ES-I3 (cell line): ENCODE measurements around the gene CD2BP2.

ENCODE experiments used
- H3K36me3 ChIP-seq: 2 replicates; pipeline ENCODE4 v1.6.1; 2013; ENCODE audit warnings: mild to moderate bottlenecking, low read length, control low read depth, moderate library complexity; ENCODE audit not compliant: insufficient read depth
- H3K4me1 ChIP-seq: 2 replicates; pipeline ENCODE4 v1.6.1; 2013; ENCODE audit warnings: mild to moderate bottlenecking, control low read depth, low read length; ENCODE audit not compliant: insufficient read depth
- H3K9ac ChIP-seq: 2 replicates; pipeline ENCODE4 v1.6.1; 2013; ENCODE audit warnings: low read depth, mild to moderate bottlenecking, low read length, moderate library complexity
- H3K9me3 ChIP-seq: 2 replicates; pipeline ENCODE4 v1.6.1; 2013; ENCODE audit warnings: mild to moderate bottlenecking, low read length, moderate library complexity; ENCODE audit not compliant: control insufficient read depth, insufficient read depth

The CD2BP2 gene

DNA sequence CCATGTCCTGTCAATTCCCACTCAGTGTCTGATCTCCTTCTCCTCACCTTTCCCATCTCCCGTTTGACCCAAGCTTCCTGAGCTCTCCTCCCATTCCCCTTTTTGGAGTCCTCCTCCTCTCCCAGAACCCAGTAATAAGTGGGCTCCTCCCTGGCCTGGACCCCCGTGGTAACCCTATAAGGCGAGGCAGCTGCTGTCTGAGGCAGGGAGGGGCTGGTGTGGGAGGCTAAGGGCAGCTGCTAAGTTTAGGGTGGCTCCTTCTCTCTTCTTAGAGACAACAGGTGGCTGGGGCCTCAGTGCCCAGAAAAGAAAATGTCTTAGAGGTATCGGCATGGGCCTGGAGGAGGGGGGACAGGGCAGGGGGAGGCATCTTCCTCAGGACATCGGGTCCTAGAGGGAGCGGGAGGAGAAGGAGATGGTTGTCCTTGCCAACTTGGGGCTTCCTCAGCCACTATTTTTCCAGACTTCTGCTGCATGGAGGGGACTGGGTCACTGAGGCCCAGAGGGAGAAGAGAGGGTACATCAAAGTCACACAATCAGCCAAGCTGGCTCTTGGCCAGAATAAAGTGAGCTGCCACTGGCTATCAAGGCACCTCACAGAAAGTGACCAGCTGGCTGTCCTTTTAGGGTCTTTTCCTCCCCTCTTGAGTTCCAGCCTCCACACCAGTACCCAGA lies 17.1 kb upstream of the CD2BP2 start:
- peaks cover 8% of the 10 kb centered on the region; the same call in 1 of the 2 replicates for H3K4me1 ChIP-seq
- H3K9ac ChIP-seq, result no peak overlapping the region

DNA sequence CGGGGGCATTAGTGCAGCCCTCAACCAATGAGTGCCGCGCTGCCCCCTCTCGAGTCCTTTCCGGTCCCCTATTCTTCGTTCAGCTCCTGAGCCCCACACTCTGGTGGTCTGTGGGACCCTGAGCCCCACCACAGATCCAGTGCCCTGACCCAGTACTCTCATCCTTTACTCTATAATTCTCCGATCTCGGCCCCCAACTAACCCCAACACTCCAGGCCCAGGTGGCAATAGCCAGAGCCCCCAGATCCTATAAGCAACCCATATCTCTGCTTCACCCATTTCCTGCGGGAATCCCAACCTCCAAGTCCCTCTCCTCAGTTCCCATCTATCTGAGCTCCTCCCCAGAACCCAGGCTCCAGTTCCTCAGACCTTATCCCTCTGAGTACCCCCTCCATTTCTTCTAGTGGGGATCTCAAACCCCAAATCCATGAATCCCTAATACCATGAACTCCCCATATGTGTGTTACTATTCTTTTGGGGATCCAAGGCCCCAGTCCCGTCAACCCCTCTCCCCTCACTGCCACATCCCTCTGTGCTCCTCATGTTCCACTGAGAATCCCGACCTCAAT lies 16.2 kb upstream of the CD2BP2 start:
- H3K36me3 ChIP-seq, result no peaks in the 10 kb centered on the region; the same call in 1 of the 2 replicates
- peak overlapping the region; percentile 42 for H3K9ac ChIP-seq
- peaks cover 8% of the 10 kb centered on the region; the same call in 1 of the 2 replicates for H3K4me1 ChIP-seq
- H3K9me3 ChIP-seq, result no peaks in the 10 kb centered on the region

More for the DNA sequence above, 17.1 kb upstream of the CD2BP2 start:
- H3K9me3 ChIP-seq, result no peaks in the 10 kb centered on the region
- H3K36me3 ChIP-seq, result no peaks in the 10 kb centered on the region

DNA sequence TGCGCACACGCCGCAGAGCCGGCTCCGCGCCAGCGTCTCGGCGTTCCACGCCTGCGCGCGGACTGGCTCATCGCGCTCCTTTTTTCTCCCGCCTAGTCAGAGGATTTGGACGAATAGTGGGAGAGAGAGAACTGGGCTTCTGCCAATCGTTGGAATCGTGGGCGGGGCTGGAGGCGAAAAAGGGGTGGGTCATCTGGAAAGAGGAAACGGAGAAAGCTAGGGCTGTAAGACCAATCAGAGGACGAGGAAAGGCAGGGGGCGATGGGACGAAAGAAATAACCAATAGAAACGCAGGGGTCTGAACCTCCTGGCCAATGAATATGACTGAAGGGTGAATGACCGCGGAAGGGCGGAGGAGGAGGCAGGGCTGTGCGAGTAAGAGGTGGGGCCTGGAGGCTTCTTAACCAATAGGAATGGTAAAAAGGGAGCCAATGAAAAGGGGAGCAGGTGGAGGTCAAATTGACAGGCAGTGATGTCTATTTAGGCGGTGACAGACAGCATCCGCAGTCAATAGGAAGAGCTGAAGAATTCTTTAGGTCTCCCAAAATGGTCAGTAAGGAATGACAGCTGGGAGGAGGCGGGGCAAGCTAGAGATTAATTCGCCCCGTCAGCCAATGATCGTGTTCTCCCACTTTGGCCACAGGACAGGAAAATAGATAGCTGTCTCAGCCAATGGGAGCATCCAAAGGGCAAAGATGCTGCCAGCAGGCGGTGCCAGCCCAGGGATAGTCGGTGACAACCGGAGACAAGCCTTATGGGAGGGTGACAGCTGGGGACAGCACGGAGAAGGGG lies 15.5 kb upstream of the CD2BP2 start, which contains the start of gene TBC1D10B:
Gene TBC1D10B, minus strand, starts transcription at position 39 of the 792 bp plus-strand sequence. CDS start 311 bp downstream, outside the sequence.
- Histone ChIP-seq H3K36me3 (no peaks in the 10 kb centered on the region; the same call in 1 of the 2 replicates), H3K9ac (peak within 1 kb of the TSS; percentile 58; the same call in 1 of the 2 replicates), H3K9me3 (no peaks in the 10 kb centered on the region), H3K4me1 (peaks cover 8% of the 10 kb centered on the region; the same call in 1 of the 2 replicates)

DNA sequence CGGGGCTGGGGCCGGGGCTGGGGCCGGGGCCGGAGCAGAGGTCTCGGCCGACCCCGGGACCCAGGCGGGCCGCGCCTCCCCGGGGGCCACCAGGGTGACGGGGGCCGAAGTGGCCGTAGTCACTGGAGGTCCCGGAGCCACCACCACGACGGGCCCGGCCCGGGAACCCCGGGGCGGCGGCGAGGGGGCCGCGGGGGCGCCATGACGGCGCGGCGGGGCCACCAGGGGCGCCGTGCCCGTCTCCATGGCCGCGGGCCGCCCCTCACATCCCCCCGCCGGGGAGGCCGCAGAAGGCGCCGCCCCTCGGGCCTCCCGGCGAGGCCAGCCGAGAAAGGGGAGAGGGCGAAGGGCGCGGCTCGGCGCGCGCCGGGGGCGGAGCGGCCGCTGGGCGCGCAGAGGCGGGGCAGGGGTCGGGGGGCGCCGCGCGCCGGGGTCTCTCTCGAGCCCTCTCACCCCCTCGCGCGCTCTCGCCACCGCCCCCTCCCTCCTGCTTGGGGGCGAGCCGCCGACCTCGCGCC lies 14.9 kb upstream of the CD2BP2 start:
- Histone ChIP-seq H3K9ac (peak overlapping the region; percentile 58; the same call in 1 of the 2 replicates), H3K4me1 (peaks cover 8% of the 10 kb centered on the region; the same call in 1 of the 2 replicates), H3K36me3 (no peaks in the 10 kb centered on the region; the same call in 1 of the 2 replicates), H3K9me3 (no peaks in the 10 kb centered on the region)

DNA sequence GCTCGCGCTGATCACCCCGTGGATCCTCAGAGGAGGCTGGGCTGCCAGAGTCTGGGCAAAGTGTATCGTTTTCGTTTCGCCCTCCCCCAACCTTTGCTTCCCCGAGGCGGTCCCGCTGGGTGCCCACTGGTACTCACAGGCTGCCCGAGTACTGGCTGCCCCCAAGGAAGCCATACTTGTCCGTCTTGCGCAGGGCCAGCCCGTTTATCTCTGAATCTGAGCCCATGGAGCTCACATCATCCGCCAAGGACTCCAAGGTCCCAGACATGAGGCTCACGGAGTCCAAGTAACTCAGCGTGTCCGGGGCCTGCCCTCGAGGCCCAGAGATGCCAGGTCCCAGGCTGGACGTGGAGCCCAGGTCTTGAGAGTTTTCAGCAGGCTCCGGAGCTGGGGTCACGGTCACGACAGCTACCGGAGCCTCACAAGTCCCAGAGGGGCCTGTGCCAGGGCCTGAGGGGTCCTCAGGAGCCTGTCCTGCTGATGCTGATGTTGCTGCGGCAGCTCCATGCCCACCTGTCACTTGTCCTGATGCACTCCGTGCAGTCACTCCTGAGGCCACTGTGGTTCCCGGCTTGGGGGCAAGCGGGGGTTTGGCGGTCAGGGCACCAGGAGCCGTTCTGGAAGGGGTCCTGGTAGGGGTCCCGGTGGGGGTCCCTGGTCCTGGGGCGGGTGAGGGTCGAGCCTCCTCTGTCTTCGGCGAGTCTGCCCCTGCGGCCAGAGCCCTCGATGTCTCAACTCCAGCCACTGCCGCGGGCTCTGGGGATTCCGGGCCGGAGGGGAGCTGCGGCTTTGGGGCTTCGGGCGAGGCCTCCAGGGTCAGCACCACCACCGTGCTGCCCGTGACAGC lies 14.2 kb upstream of the CD2BP2 start:
- Histone ChIP-seq H3K36me3 (no peaks in the 10 kb centered on the region; the same call in 1 of the 2 replicates), H3K9me3 (no peaks in the 10 kb centered on the region), H3K9ac (peak overlapping the region; percentile 58), H3K4me1 (peaks cover 8% of the 10 kb centered on the region; the same call in 1 of the 2 replicates)

DNA sequence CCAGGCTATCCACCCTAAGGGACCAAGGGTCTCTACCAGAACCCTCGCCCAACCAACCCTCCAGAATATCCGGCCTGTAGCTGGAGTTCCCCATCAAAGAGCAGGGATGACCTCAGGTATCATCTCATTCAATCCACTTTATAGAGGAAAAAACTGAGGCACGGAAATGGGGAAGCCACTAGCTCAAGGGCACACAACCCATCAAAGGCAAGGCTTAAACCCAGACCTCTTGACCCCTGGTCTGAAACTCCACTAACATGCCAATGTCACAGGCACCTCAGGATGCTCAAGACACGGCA lies 13.6 kb upstream of the CD2BP2 start:
- Histone ChIP-seq H3K4me1 (peaks cover 8% of the 10 kb centered on the region; the same call in 1 of the 2 replicates), H3K9me3 (no peaks in the 10 kb centered on the region), H3K9ac (peak overlapping the region; percentile 58), H3K36me3 (no peaks in the 10 kb centered on the region; the same call in 1 of the 2 replicates)

DNA sequence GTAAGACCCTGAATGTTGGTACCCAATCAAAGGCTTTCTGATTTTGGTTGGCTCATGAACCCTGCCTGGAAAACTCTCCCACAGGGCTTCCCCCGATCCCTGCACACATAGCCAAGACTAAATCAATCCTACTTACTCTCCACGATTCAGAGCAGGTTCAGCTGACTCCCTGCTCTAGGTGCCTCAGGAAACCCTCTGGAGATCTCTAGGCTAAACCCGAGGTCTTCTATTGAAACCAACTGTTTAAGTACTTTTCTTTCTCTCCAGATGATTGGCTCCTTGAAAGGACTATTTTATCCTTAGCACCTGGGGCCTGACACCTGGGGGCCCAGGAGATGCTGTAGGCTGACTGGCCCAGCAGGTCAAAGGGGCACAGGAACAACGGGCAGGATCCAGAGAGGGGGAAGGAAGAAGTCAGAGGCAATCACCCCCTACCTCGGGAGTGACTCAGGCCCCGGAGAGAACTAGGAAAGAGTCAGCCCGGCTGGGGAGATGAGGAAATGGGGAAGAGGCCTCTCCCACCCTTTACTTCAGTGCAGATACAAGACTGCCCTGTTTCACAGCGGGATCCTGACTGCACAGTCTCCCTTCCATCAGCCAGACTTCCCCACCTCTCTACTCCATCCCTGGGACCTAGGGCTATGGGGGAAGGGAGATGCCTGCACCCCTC lies 13.1 kb upstream of the CD2BP2 start:
- peak overlapping the region; percentile 58; the same call in 1 of the 2 replicates for H3K9ac ChIP-seq
- H3K36me3 ChIP-seq, result no peaks in the 10 kb centered on the region; the same call in 1 of the 2 replicates
- H3K9me3 ChIP-seq, result no peaks in the 10 kb centered on the region
- H3K4me1 ChIP-seq, result peaks cover 8% of the 10 kb centered on the region; the same call in 1 of the 2 replicates

DNA sequence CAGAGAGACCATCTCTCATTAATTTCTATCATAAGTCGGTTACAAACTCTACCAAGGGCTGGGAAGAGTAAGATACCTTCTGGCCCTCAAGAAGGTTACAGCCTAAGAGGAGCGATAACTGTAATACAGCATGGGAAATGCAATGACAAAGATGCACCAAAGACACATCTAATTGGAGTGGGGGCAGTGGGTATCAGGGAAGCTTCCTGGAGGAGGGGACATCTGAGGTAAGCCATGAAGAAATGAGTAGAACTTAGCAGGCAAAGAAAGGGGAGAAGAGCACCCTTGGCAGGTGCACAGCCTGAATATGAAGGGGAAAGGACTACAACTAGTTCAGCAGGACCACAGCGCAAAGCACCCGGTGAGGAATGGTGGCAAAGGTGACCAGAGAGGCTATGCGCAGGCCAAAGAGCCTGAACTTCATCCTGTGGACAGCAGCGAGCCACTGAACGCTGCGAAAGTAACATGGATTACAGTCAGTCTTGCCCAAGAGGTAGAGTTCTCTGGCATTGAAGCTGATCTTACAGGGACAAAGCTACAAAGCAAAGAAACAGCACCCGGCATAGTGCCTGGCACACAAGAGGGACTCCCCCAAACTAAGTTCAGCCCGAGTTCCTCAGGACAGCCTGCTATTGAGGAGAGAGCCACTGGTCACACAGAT lies 12.4 kb upstream of the CD2BP2 start:
- H3K36me3 ChIP-seq, result no peaks in the 10 kb centered on the region; the same call in 1 of the 2 replicates
- H3K9ac ChIP-seq, result peak overlapping the region; percentile 58; the same call in 1 of the 2 replicates
- H3K4me1 ChIP-seq, result peaks cover 8% of the 10 kb centered on the region; the same call in 1 of the 2 replicates
- no peaks in the 10 kb centered on the region for H3K9me3 ChIP-seq

DNA sequence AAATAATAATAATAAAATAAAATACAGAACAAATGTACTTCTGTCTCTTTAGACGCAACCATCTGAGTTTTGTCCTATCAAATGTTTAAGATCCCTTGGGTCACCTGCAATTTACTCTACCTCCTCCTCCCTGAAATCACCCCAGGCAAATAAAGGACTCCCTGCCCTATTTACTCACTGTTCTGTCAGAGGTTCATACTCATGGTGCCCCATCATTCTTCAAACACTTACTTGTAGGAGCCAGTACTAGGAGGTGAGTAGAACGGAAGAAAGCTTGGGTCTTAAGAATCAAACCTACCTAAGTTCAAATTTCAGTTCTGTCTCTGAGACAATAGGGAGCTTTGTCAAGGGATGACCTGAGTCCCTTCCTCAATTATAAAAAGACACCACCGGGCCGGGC lies 11.4 kb upstream of the CD2BP2 start:
- Histone ChIP-seq H3K9me3 (no peaks in the 10 kb centered on the region), H3K4me1 (peaks cover 6% of the 10 kb centered on the region; the same call in 1 of the 2 replicates), H3K36me3 (no peaks in the 10 kb centered on the region; the same call in 1 of the 2 replicates), H3K9ac (no peak overlapping the region)

DNA sequence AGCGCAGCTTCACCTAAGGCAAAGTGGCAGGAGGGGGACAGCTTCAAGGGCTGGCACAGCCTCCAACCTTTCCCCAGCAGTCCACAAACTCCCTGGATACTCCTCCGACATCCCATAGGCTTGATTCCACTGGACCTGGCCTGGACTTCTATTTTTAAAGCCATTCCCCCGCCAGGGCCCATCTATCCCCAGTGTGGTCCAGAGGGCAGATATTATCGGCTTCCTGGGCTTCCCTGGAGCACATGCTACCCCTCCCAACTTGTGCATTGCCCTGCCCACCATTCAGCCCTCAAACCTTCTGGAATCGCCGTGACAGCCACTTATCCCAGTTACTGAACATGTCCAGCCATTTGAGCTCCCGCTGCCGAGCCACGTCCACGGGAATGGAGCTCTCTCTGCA lies 10.1 kb upstream of the CD2BP2 start:
- H3K36me3 ChIP-seq, result no peaks in the 10 kb centered on the region; the same call in 1 of the 2 replicates
- peaks cover 4% of the 10 kb centered on the region; the same call in 1 of the 2 replicates for H3K4me1 ChIP-seq
- H3K9ac ChIP-seq, result no peak overlapping the region
- no peaks in the 10 kb centered on the region for H3K9me3 ChIP-seq

DNA sequence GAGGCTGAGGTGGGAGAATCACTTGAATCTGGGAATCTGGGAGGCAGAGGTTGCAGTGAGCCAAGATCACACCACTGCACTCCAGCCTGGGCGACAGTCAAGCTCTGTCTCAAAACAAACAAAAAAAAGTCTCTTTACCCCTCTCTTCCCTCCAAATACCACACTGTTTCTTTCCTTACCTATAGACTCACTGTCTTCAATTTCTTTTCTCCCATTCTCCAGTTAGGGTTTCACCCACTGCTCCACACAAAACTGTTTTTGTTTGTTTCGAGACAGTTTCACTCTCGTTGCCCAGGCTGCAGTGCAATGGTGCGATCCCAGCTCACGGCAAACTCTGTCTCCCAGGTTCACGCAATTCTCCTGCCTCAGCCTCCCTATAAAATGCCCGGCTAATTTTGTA lies 6.1 kb upstream of the CD2BP2 start:
- no peaks in the 10 kb centered on the region for H3K4me1 ChIP-seq
- H3K9me3 ChIP-seq, result no peaks in the 10 kb centered on the region
- H3K9ac ChIP-seq, result no peak overlapping the region
- H3K36me3 ChIP-seq, result no peaks in the 10 kb centered on the region

DNA sequence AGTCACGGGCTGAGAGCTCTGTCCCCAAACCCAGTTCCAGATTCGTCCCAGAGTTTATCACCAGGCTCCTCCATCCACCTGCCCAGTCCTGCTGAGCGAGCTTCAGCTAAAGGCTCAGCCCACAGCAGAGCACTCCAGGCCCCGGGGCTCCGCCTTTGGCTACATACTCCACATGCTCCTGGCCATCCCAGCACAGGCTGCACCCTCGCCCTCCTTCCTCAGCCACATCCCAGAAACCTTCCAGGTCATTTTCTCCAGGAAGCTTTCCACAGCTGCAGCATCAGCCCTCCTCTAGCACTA lies 4.7 kb upstream of the CD2BP2 start:
- H3K9ac ChIP-seq, result no peak overlapping the region
- H3K9me3 ChIP-seq, result no peaks in the 10 kb centered on the region
- H3K4me1 ChIP-seq, result no peaks in the 10 kb centered on the region
- no peaks in the 10 kb centered on the region for H3K36me3 ChIP-seq
